Measurements from ENCODE around the gene ELK1.
"Not testable (repeated sequence)": the region's sequence is repeated elsewhere in the genome, so short reads cannot be mapped to it uniquely, and the experiment has no call there.

The ELK1 gene

DNA sequence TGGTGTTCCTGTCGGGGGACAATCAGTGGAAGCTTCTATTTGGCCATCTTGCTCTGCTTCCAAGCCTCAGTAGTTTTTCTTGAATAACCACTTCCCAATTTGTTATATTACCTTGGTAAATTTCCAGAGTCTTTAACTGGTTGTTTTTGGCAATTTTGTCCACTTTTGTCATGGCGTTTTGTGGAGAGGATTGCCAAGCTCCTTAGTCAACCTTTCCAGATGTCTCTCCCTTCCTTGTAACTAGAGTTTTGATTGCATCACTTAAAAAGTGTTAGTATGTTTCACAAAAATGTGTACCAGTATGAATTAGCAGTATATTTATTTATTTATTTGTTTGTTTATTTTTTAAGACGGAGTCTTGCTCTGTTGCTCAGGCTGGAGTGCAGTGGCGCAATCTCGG is 24.4 kb upstream of the ELK1 start:
- Histone ChIP-seq H3K9me3 (ENCODE audit: insufficient read depth, low read depth, low read length) (no peaks in the 10 kb centered on the region), H3K79me2 (ENCODE audit: insufficient read depth, low read length) (no peaks in the 10 kb centered on the region), H2AFZ (ENCODE audit: low read length) (no peak overlapping the region), H3K36me3 (ENCODE audit: insufficient read depth, low read length) (no peaks in the 10 kb centered on the region), H4K20me1 (ENCODE audit: insufficient read depth, low read length, poor library complexity, severe bottlenecking) (no peaks in the 10 kb centered on the region), H3K9ac (ENCODE audit: low read depth, low read length, poor library complexity, severe bottlenecking) (no peak overlapping the region), H3K4me2 (ENCODE audit: low read depth, low read length, poor library complexity, severe bottlenecking) (no peak overlapping the region), H3K9me2 (replicated peaks; ENCODE audit: low read depth, low read length) (no peaks in the 10 kb centered on the region), H3K4me3 (ENCODE audit: low read length, poor library complexity, severe bottlenecking) (no peak overlapping the region), H3K4me1 (ENCODE audit: insufficient read depth, low read length, poor library complexity, severe bottlenecking) (no peaks in the 10 kb centered on the region), H3K27me3 (ENCODE audit: insufficient read depth, low read length, poor library complexity, severe bottlenecking) (no peaks in the 10 kb centered on the region), H3F3A (ENCODE audit: low read depth) (no peaks in the 10 kb centered on the region)
- TF ChIP-seq CTCF (conservative IDR thresholded peaks at IDR 0.05; ENCODE audit: low read length) = no peak
- TF ChIP-seq EZH2phosphoT487 (IDR thresholded peaks at IDR 0.05; ENCODE audit: borderline replicate concordance) = no peak

- H4K20me1 ChIP-seq (ENCODE audit: insufficient read depth, low read length, poor library complexity, severe bottlenecking); H3K4me3 ChIP-seq (ENCODE audit: low read length, poor library complexity, severe bottlenecking); H3K27me3 ChIP-seq (ENCODE audit: insufficient read depth, low read length, poor library complexity, severe bottlenecking); H3K4me2 ChIP-seq (ENCODE audit: low read depth, low read length, poor library complexity, severe bottlenecking); H3K9me2 ChIP-seq (replicated peaks; ENCODE audit: low read depth, low read length); H3K9me3 ChIP-seq (ENCODE audit: insufficient read depth, low read depth, low read length); H3K36me3 ChIP-seq (ENCODE audit: insufficient read depth, low read length); H3F3A ChIP-seq (ENCODE audit: low read depth); H2AFZ ChIP-seq (ENCODE audit: low read length); H3K9ac ChIP-seq (ENCODE audit: low read depth, low read length, poor library complexity, severe bottlenecking); H3K4me1 ChIP-seq (ENCODE audit: insufficient read depth, low read length, poor library complexity, severe bottlenecking); H3K79me2 ChIP-seq (ENCODE audit: insufficient read depth, low read length): not testable (repeated sequence)
Observed at GRCh38 chrX:47665797-47666196, 15.4 kb upstream of the ELK1 start.

- H4K20me1 ChIP-seq (ENCODE audit: insufficient read depth, low read length, poor library complexity, severe bottlenecking) = no peaks in the 10 kb centered on the region
- H3F3A ChIP-seq (ENCODE audit: low read depth) = no peaks in the 10 kb centered on the region
- no peak overlapping the region for H3K4me3 ChIP-seq (ENCODE audit: low read length, poor library complexity, severe bottlenecking)
- H3K4me2 ChIP-seq (ENCODE audit: low read depth, low read length, poor library complexity, severe bottlenecking) = no peak overlapping the region
- no peak overlapping the region for H2AFZ ChIP-seq (ENCODE audit: low read length)
- no peaks in the 10 kb centered on the region for H3K9me3 ChIP-seq (ENCODE audit: insufficient read depth, low read depth, low read length)
- TF ChIP-seq CTCF (conservative IDR thresholded peaks at IDR 0.05; ENCODE audit: low read length) (no peak), EZH2phosphoT487 (IDR thresholded peaks at IDR 0.05; ENCODE audit: borderline replicate concordance) (no peak)
- peaks cover 3% of the 10 kb centered on the region for H3K4me1 ChIP-seq (ENCODE audit: insufficient read depth, low read length, poor library complexity, severe bottlenecking)
- H3K27me3 ChIP-seq (ENCODE audit: insufficient read depth, low read length, poor library complexity, severe bottlenecking) = no peaks in the 10 kb centered on the region
- H3K36me3 ChIP-seq (ENCODE audit: insufficient read depth, low read length) = no peaks in the 10 kb centered on the region
- H3K9ac ChIP-seq (ENCODE audit: low read depth, low read length, poor library complexity, severe bottlenecking) = no peak overlapping the region
- H3K9me2 ChIP-seq (replicated peaks; ENCODE audit: low read depth, low read length) = no peaks in the 10 kb centered on the region
- H3K79me2 ChIP-seq (ENCODE audit: insufficient read depth, low read length) = no peaks in the 10 kb centered on the region
Observed at GRCh38 chrX:47664737-47665136, 14.4 kb upstream of the ELK1 start.

DNA sequence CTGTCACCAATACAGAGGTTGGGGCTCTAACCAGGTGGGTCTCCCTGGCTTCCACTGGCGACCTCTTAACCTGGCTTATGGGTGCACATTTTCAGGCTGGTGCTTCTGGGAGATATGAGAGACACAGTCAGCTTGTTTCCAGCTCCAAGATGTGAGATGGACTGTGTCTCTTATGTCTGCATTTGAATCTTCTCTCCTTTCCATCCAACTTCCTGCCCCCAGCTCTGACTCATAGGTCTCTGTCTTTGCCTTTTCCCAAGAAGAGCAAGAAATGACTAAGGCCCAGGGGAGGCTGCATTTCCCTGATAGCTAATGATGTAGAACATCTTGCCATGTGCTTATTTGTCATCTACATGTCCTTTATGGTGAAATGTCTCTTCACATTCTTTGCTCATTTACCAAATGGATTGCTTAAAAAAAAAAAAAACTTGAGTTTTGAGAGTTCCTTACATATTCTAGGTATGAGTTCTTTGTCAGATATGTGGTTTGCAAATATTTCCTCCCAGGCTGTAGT is 11.8 kb upstream of the ELK1 start:
- Histone ChIP-seq H3F3A (ENCODE audit: low read depth) (no peaks in the 10 kb centered on the region), H3K36me3 (ENCODE audit: insufficient read depth, low read length) (no peaks in the 10 kb centered on the region; the same call in 1 of the 2 replicates), H3K4me1 (ENCODE audit: insufficient read depth, low read length, poor library complexity, severe bottlenecking) (peaks cover 18% of the 10 kb centered on the region), H3K4me2 (ENCODE audit: low read depth, low read length, poor library complexity, severe bottlenecking) (no peak overlapping the region), H3K9ac (ENCODE audit: low read depth, low read length, poor library complexity, severe bottlenecking) (no peak overlapping the region), H3K79me2 (ENCODE audit: insufficient read depth, low read length) (peaks cover 13% of the 10 kb centered on the region), H3K4me3 (ENCODE audit: low read length, poor library complexity, severe bottlenecking) (no peak overlapping the region), H3K27me3 (ENCODE audit: insufficient read depth, low read length, poor library complexity, severe bottlenecking) (no peaks in the 10 kb centered on the region), H2AFZ (ENCODE audit: low read length) (no peak overlapping the region), H3K9me3 (ENCODE audit: insufficient read depth, low read depth, low read length) (no peaks in the 10 kb centered on the region), H3K9me2 (replicated peaks; ENCODE audit: low read depth, low read length) (no peaks in the 10 kb centered on the region), H4K20me1 (ENCODE audit: insufficient read depth, low read length, poor library complexity, severe bottlenecking) (peaks cover 10% of the 10 kb centered on the region)
- TF ChIP-seq CTCF (conservative IDR thresholded peaks at IDR 0.05; ENCODE audit: low read length) = no peak
- no peak for TF ChIP-seq EZH2phosphoT487 (IDR thresholded peaks at IDR 0.05; ENCODE audit: borderline replicate concordance)

Measured in Loucy (cell line).